A549 (cell line): ENCODE results near the gene FAM180A. TPM values are rescaled to one million over a fixed set of nuclear protein-coding genes. Genes with fewer than 3 reads are reported as not detected.

Experiments
- ATAC-seq, 2 experiments: fragments of 200-7000 bp in 1 of 2; fragments of >200 bp in 1 of 2; cut with Nextera tagmentation in 1 of 2; cut with Tn5 transposase in 1 of 2; 3 replicates each; pipeline versions ENCODE4 v1.8.0 to v1.9.1; 2018 to 2020; ENCODE audit warnings: mild to moderate bottlenecking in 1 of 2, moderate library complexity in 1 of 2
- CTCF ChIA-PET: fragments of 300-600 bp; sonication (Branson Sonifier 250); formaldehyde crosslinking; extraction: SDS; loops from one replicate; lab custom pipeline; 2021; ENCODE audit warnings: antibody characterized with exemption, inconsistent platforms; lab: Yijun Ruan, JAX
- POLR2A ChIA-PET: fragments of 350-600 bp; formaldehyde crosslinking; extraction: SDS; loops from one replicate; lab custom pipeline; 2021; ENCODE audit warnings: antibody characterized with exemption, inconsistent platforms; lab: Yijun Ruan, JAX
- DNase-seq, 2 experiments: peaks; one replicate each; pipeline versions ENCODE4 v3.0.0 to v3.0.0-alpha.2; 2011 to 2016; ENCODE audit warnings: low read depth in 1 of 2, low spot score in 1 of 2
- FAIRE-seq: peaks from 2 replicates; lab custom pipeline; 2011; peaks lifted over from hg19 to GRCh38; lab: Jason Lieb, UNC
- H3K27ac ChIP-seq, 2 experiments: fragments of >200 bp; sonication (Bioruptor Twin); formaldehyde crosslinking; 3 replicates each; pipeline ENCODE4 v1.5.1; 2016 to 2017
- H3K4me1 ChIP-seq: fragments of >200 bp; sonication (Bioruptor Twin); formaldehyde crosslinking; 3 replicates; pipeline ENCODE4 v1.6.1; 2016
- H3K4me2 ChIP-seq: fragments of >200 bp; sonication (Bioruptor Twin); formaldehyde crosslinking; 3 replicates; pipeline ENCODE4 v1.6.1; 2016
- H3K4me3 ChIP-seq: fragments of >200 bp; sonication (Bioruptor Twin); formaldehyde crosslinking; 3 replicates; pipeline ENCODE4 v1.5.1; 2016
- H3K9me3 ChIP-seq: fragments of >200 bp; sonication (Bioruptor Twin); formaldehyde crosslinking; 3 replicates; pipeline ENCODE4 v1.6.1; 2016
- CTCF ChIP-seq: fragments of >200 bp; sonication (Bioruptor Twin); formaldehyde crosslinking; IDR thresholded peaks from 3 replicates; pipeline ENCODE4 v1.5.1; 2016
- E2F6 ChIP-seq: IDR thresholded peaks from 2 replicates; pipeline ENCODE4 v1.6.1; 2012; ENCODE audit warnings: low read depth, borderline replicate concordance
- EHF ChIP-seq: fragments of 250-450 bp; sonication (Bioruptor Pico); IDR thresholded peaks from 2 replicates; pipeline ENCODE4 v1.5.0; 2020; ENCODE audit warnings: mild to moderate bottlenecking
- ELK1 ChIP-seq: fragments of 150-350 bp; IDR thresholded peaks from 2 replicates; pipeline ENCODE4 v1.6.1; 2014; ENCODE audit warnings: low read depth, mild to moderate bottlenecking, low read length
- HES2 ChIP-seq: fragments of >200 bp; sonication (Bioruptor Twin); formaldehyde crosslinking; IDR thresholded peaks from 2 replicates; pipeline ENCODE4 v1.6.1; 2016
- HEYL ChIP-seq: fragments of 250-450 bp; sonication (Bioruptor Pico); IDR thresholded peaks from 2 replicates; pipeline ENCODE4 v1.8.0; 2021; ENCODE audit warnings: mild to moderate bottlenecking, moderate library complexity
- HOXB13 ChIP-seq: fragments of 250-450 bp; sonication (Bioruptor Pico); IDR thresholded peaks from 2 replicates; pipeline ENCODE4 v1.5.0; 2020; ENCODE audit warnings: low read depth, mild to moderate bottlenecking, moderate library complexity
- JUN ChIP-seq, 2 experiments: fragments of >200 bp; sonication (Bioruptor Twin); formaldehyde crosslinking; IDR thresholded peaks; 2 replicates in 1 of 2; 3 replicates in 1 of 2; pipeline ENCODE4 v1.6.1; 2016 to 2017
- KDM1A ChIP-seq: fragments of 200-600 bp; sonication (generic); IDR thresholded peaks from 2 replicates; pipeline ENCODE4 v1.6.1; 2016; ENCODE audit warnings: low read depth, mild to moderate bottlenecking
- MAFK ChIP-seq: fragments of 450-650 bp; IDR thresholded peaks from 2 replicates; pipeline ENCODE4 v1.6.1; 2014; ENCODE audit not compliant: partially characterized antibody
- MAX ChIP-seq: IDR thresholded peaks from 2 replicates; pipeline ENCODE4 v1.6.1; 2012
- NPAS2 ChIP-seq: fragments of 250-450 bp; sonication (Bioruptor Pico); IDR thresholded peaks from 2 replicates; pipeline ENCODE4 v1.8.0; 2022; ENCODE audit warnings: mild to moderate bottlenecking, moderate library complexity, borderline replicate concordance
- PBX3 ChIP-seq: IDR thresholded peaks from 2 replicates; pipeline ENCODE4 v1.6.1; 2012
- PHF8 ChIP-seq: fragments of 200-600 bp; sonication (generic); IDR thresholded peaks from 2 replicates; pipeline ENCODE4 v1.6.1; 2016; ENCODE audit warnings: low read depth, mild to moderate bottlenecking, antibody characterized with exemption, moderate library complexity, borderline replicate concordance
- POLR2AphosphoS2 ChIP-seq: conservative IDR thresholded peaks from 2 replicates; pipeline ENCODE4 v1.6.1; 2012; ENCODE audit warnings: low read length, improper control_type of control experiment, inconsistent platforms
- RARB ChIP-seq: fragments of 250-450 bp; sonication (Bioruptor Pico); IDR thresholded peaks from 2 replicates; pipeline ENCODE4 v1.8.0; 2021; ENCODE audit warnings: mild to moderate bottlenecking, moderate library complexity
- RCOR1 ChIP-seq: fragments of 150-350 bp; IDR thresholded peaks from 2 replicates; pipeline ENCODE4 v1.6.1; 2014; ENCODE audit warnings: antibody characterized with exemption, low read length, low read depth
- RFX5 ChIP-seq: fragments of 450-650 bp; IDR thresholded peaks from 2 replicates; pipeline ENCODE4 v1.7.1; 2014; ENCODE audit warnings: antibody characterized with exemption, mild to moderate bottlenecking, moderate library complexity
- TP53 ChIP-seq: fragments of 250-450 bp; sonication (Bioruptor Pico); IDR thresholded peaks from 2 replicates; pipeline ENCODE4 v1.5.0; 2021; ENCODE audit warnings: mild to moderate bottlenecking, moderate library complexity
- USF2 ChIP-seq: fragments of 450-650 bp; IDR thresholded peaks from 2 replicates; pipeline ENCODE4 v1.6.1; 2014; ENCODE audit warnings: antibody characterized with exemption
- WGBS: methylation state at CpG from one replicate; pipeline ENCODE4 v1.1.6; 2017; ENCODE audit errors: missing lambda C conversion rate; 5-methylcytosine and 5-hydroxymethylcytosine counted together
- polyA plus RNA-seq, 4 experiments: library from polyadenylated mRNA; depleted of rRNA in 3 of 4; stranded (reverse); fragments of >200 nt; fragmentation: RNase III in 1 of 4; extraction: RNeasy Plus Mini Kit Qiagen cat#74134 plus additional on column Dnase treatment in 1 of 4; gene quantifications; 2 replicates in 3 of 4; 3 replicates in 1 of 4; pipeline ENCODE4 v1.2.3, GENCODE V29; 2011 to 2017

FAM180A gene
- polyA plus RNA-seq, 2 of the 4 experiments (the other 2 are of a cell fraction): not detected

- Histone ChIP-seq H3K4me1 (peaks cover 27% of the 10 kb centered on the region), H3K27ac (peak overlapping the region in 1 of 2 experiments; percentile 66; a peak in 3 of 6 replicates), H3K4me2 (peak overlapping the region; percentile 70), H3K9me3 (no peaks in the 10 kb centered on the region), H3K4me3 (no peak overlapping the region)
- DNase-seq (peak; percentile 33 to 63), FAIRE-seq (no peak), ATAC-seq (peak; percentile 84 to 87)
- no peak for TF ChIP-seq MAX
- TF ChIP-seq HES2: no peak
- TF ChIP-seq EHF: no peak
- no peak for TF ChIP-seq USF2
- TF ChIP-seq E2F6: no peak
- no peak for TF ChIP-seq RARB (CRISPR knock-in tag)
- no peak for TF ChIP-seq KDM1A
- no peak for TF ChIP-seq RFX5
- no peak for TF ChIP-seq MAFK
- no peak for TF ChIP-seq POLR2AphosphoS2
- no peak for TF ChIP-seq HOXB13
- no peak for TF ChIP-seq HEYL (CRISPR knock-in tag)
- no peak for TF ChIP-seq ELK1
- TF ChIP-seq PBX3: no peak
- TF ChIP-seq JUN (IDR thresholded peaks at IDR 0.05): no peak
- no peak for TF ChIP-seq RCOR1
- no peak for TF ChIP-seq TP53 (CRISPR knock-in tag)
- TF ChIP-seq NPAS2 (CRISPR knock-in tag): no peak
- ChIA-PET POLR2A (interaction anchor here (0.7 kb wide), 1 partner anchor 52 kb away, joined by 5 read pairs; the partner anchor contains the start of gene STMP1), CTCF (interaction anchor here (0.8 to 1.7 kb wide), 3 partner anchors 17 to 53 kb away, joined by 3 to 4 read pairs (median 3); no protein-coding TSS in a partner anchor)
- WGBS: 20% methylated on average over 19 of the region's 20 CpGs
Measured at GRCh38 chr7:135714534-135715009, 34.0 kb downstream of the FAM180A start.

- Histone ChIP-seq H3K4me2 (peak overlapping the region; percentile 70), H3K9me3 (no peaks in the 10 kb centered on the region), H3K4me3 (no peak overlapping the region)
- ATAC-seq (peak in 1 of 2 experiments; percentile 13; a peak in 2 of 6 replicates), DNase-seq (no peak)
- WGBS: 88% methylated on average over 4 of the region's 4 CpGs
- CTCF ChIA-PET: interaction anchor here (0.8 to 1.7 kb wide), 4 partner anchors 18 to 87 kb away, joined by 3 to 4 read pairs (median 4); no protein-coding TSS in a partner anchor
- no peak for TF ChIP-seq PHF8
- TF ChIP-seq HOXB13: no peak
- no peak for TF ChIP-seq JUN (IDR thresholded peaks at IDR 0.05)
- no peak for TF ChIP-seq HES2
- TF ChIP-seq CTCF: no peak
- TF ChIP-seq, all 56 proteins: peak for 0
- Histone ChIP-seq H3K4me1 (peaks cover 27% of the 10 kb centered on the region), H3K27ac (peak overlapping the region in 1 of 2 experiments; percentile 66; a peak in 3 of 6 replicates)
- POLR2A ChIA-PET: no interaction called here
- FAIRE-seq: no peak
Measured at GRCh38 chr7:135713836-135714470, 34.7 kb downstream of the FAM180A start.
